HUDEP-2 (cell line): ENCODE measurements around the gene RPSA.
A peak's percentile ranks its signal among the peaks of the same experiment; 100 is the strongest.
"Not testable (repeated sequence)": the region's sequence is repeated elsewhere in the genome, so short reads cannot be mapped to it uniquely, and the experiment has no call there.

Source experiments
- DNase-seq, 76 experiments: peaks; one replicate each; lab custom pipeline; 2025; ENCODE audit not compliant: unreplicated experiment in 76 of 76; lab: John Stamatoyannopoulos, UW

Gene RPSA

GRCh38 chr3:39388153-39388552 lies 18.4 kb upstream of the RPSA start:
- peak in 1 of 76 experiments; percentile 27 for DNase-seq

GRCh38 chr3:39388741-39389248 lies 17.7 kb upstream of the RPSA start:
- DNase-seq, result peak in 65 of 76 experiments; percentile 13 to 86 (median 56)

GRCh38 chr3:39390181-39390580 lies 16.3 kb upstream of the RPSA start:
- DNase-seq, result no peak

GRCh38 chr3:39396690-39397089 lies 9.8 kb upstream of the RPSA start:
- DNase-seq, result no peak

GRCh38 chr3:39398700-39399099 lies 7.8 kb upstream of the RPSA start:
- DNase-seq, result peak in 3 of 76 experiments; percentile 1 to 14 (median 6)

- no peak for DNase-seq
These were observed 4.5 kb upstream of the RPSA start for GRCh38 chr3:39401983-39402382.

- no peak for DNase-seq
These were observed 1.4 kb upstream of the RPSA start for GRCh38 chr3:39404943-39405686.

- DNase-seq, result no peak
These were observed 693 bp upstream of the RPSA start for GRCh38 chr3:39405687-39406367.

GRCh38 chr3:39407259-39407629 lies 724 bp downstream of the RPSA start:
- DNase-seq, result peak in 1 of 76 experiments; percentile 14

- DNase-seq, result no peak
These were observed 1.4 kb downstream of the RPSA start for GRCh38 chr3:39407773-39408492.

- DNase-seq, result peak in 19 of 76 experiments; percentile 1 to 65 (median 29)
These were observed 2.2 kb downstream of the RPSA start for GRCh38 chr3:39408493-39409372.

GRCh38 chr3:39409514-39410136 lies 3.1 kb downstream of the RPSA start:
- no peak for DNase-seq

- no peak for DNase-seq
These were observed 4.4 kb downstream of the RPSA start for GRCh38 chr3:39410893-39411292.

GRCh38 chr3:39412668-39413260 lies 6.2 kb downstream of the RPSA start:
- no peak for DNase-seq

- DNase-seq, result peak in 8 of 76 experiments; percentile 4 to 32 (median 18)
These were observed 7.3 kb downstream of the RPSA start for GRCh38 chr3:39413691-39414420.

GRCh38 chr3:39414421-39414907 lies 7.9 kb downstream of the RPSA start:
- DNase-seq, result peak in 11 of 76 experiments; percentile 5 to 37 (median 20)

GRCh38 chr3:39415302-39415701 lies 8.8 kb downstream of the RPSA start:
- DNase-seq, result not testable (repeated sequence)

GRCh38 chr3:39415983-39416382 lies 9.5 kb downstream of the RPSA start:
- no peak for DNase-seq

- DNase-seq, result not testable (repeated sequence)
These were observed 10.5 kb downstream of the RPSA start for GRCh38 chr3:39416998-39417397.
